ENCODE data around the gene ARL14EP.

Gene ARL14EP

GRCh38 chr11:30322826-30323710 is at the start of gene ARL14EP:
TSS of gene ARL14EP (plus strand) at chr11:30323104. CDS start at chr11:30330949, 7,845 bp downstream.
- DNase-seq (ENCODE audit: low read depth): peak; percentile 85

GRCh38 chr11:30277176-30277575 is 45.7 kb upstream of the ARL14EP start:
- DNase-seq (ENCODE audit: low read depth): no peak

- DNase-seq (ENCODE audit: low read depth): no peak
These were observed 43.1 kb upstream of the ARL14EP start for GRCh38 chr11:30279796-30280195.

GRCh38 chr11:30281476-30282288 is 41.2 kb upstream of the ARL14EP start:
- no peak for DNase-seq (ENCODE audit: low read depth)

GRCh38 chr11:30282289-30282631 is 40.6 kb upstream of the ARL14EP start:
- DNase-seq (ENCODE audit: low read depth): no peak

- no peak for DNase-seq (ENCODE audit: low read depth)
These were observed 38.1 kb upstream of the ARL14EP start for GRCh38 chr11:30284836-30285235.

GRCh38 chr11:30285416-30286121 is 37.3 kb upstream of the ARL14EP start:
- DNase-seq (ENCODE audit: low read depth): no peak

- no peak for DNase-seq (ENCODE audit: low read depth)
These were observed 31.6 kb upstream of the ARL14EP start for GRCh38 chr11:30291331-30291730.

- no peak for DNase-seq (ENCODE audit: low read depth)
These were observed 30.4 kb upstream of the ARL14EP start for GRCh38 chr11:30292545-30292944.

GRCh38 chr11:30295178-30295885 is 27.6 kb upstream of the ARL14EP start:
- no peak for DNase-seq (ENCODE audit: low read depth)

GRCh38 chr11:30304620-30305019 is 18.3 kb upstream of the ARL14EP start:
- DNase-seq (ENCODE audit: low read depth): no peak

GRCh38 chr11:30310623-30311022 is 12.3 kb upstream of the ARL14EP start:
- no peak for DNase-seq (ENCODE audit: low read depth)

- DNase-seq (ENCODE audit: low read depth): no peak
These were observed 11.7 kb upstream of the ARL14EP start for GRCh38 chr11:30311189-30311588.

GRCh38 chr11:30312243-30312642 is 10.7 kb upstream of the ARL14EP start:
- no peak for DNase-seq (ENCODE audit: low read depth)

- DNase-seq (ENCODE audit: low read depth): no peak
These were observed 9.3 kb upstream of the ARL14EP start for GRCh38 chr11:30313580-30313979.

GRCh38 chr11:30314625-30315024 is 8.3 kb upstream of the ARL14EP start:
- DNase-seq (ENCODE audit: low read depth): no peak

GRCh38 chr11:30316237-30316636 is 6.7 kb upstream of the ARL14EP start:
- DNase-seq (ENCODE audit: low read depth): no peak

- DNase-seq (ENCODE audit: low read depth): no peak
These were observed 5.9 kb upstream of the ARL14EP start for GRCh38 chr11:30317030-30317429.

- DNase-seq (ENCODE audit: low read depth): no peak
These were observed 1.6 kb upstream of the ARL14EP start for GRCh38 chr11:30321321-30321720.

GRCh38 chr11:30322191-30322590 is 713 bp upstream of the ARL14EP start:
- DNase-seq (ENCODE audit: low read depth): no peak

GRCh38 chr11:30326114-30326778 is 3.3 kb downstream of the ARL14EP start:
- DNase-seq (ENCODE audit: low read depth): no peak
